T-helper 22 cell (primary cell): ENCODE results near the gene GPN1.
"Not testable (repeated sequence)": the region's sequence is repeated elsewhere in the genome, so short reads cannot be mapped to it uniquely, and the experiment has no call there.

Source experiments
- DNase-seq: peaks from one replicate; pipeline ENCODE4 v3.0.0-alpha.2; 2020; ENCODE audit warnings: low read depth

Gene GPN1

GRCh38 chr2:27672723-27673486 lies 44.1 kb downstream of the GPN1 start:
- DNase-seq, result no peak

- DNase-seq, result no peak
These were observed 51.7 kb downstream of the GPN1 start for GRCh38 chr2:27680571-27680970.

GRCh38 chr2:27681841-27682240 lies 53.0 kb downstream of the GPN1 start:
- DNase-seq, result no peak

GRCh38 chr2:27682334-27682771 lies 53.5 kb downstream of the GPN1 start:
- DNase-seq, result not testable (repeated sequence)

- peak; percentile 66 for DNase-seq
These were observed 54.7 kb downstream of the GPN1 start for GRCh38 chr2:27683390-27684071.

- DNase-seq, result not testable (repeated sequence)
These were observed 56.2 kb downstream of the GPN1 start for GRCh38 chr2:27685006-27685405.

- no peak for DNase-seq
These were observed 56.7 kb downstream of the GPN1 start for GRCh38 chr2:27685577-27685976.

GRCh38 chr2:27687232-27687631 lies 58.4 kb downstream of the GPN1 start:
- DNase-seq, result no peak

- DNase-seq, result no peak
These were observed 60.6 kb downstream of the GPN1 start for GRCh38 chr2:27689424-27689823.

GRCh38 chr2:27690052-27690451 lies 61.2 kb downstream of the GPN1 start:
- DNase-seq, result no peak

- DNase-seq, result no peak
These were observed 68.8 kb downstream of the GPN1 start for GRCh38 chr2:27697660-27698059.
